ENCODE data around the gene ADM2.
"Not testable (repeated sequence)": the region's sequence is repeated elsewhere in the genome, so short reads cannot be mapped to it uniquely, and the experiment has no call there.

Gene ADM2

DNA sequence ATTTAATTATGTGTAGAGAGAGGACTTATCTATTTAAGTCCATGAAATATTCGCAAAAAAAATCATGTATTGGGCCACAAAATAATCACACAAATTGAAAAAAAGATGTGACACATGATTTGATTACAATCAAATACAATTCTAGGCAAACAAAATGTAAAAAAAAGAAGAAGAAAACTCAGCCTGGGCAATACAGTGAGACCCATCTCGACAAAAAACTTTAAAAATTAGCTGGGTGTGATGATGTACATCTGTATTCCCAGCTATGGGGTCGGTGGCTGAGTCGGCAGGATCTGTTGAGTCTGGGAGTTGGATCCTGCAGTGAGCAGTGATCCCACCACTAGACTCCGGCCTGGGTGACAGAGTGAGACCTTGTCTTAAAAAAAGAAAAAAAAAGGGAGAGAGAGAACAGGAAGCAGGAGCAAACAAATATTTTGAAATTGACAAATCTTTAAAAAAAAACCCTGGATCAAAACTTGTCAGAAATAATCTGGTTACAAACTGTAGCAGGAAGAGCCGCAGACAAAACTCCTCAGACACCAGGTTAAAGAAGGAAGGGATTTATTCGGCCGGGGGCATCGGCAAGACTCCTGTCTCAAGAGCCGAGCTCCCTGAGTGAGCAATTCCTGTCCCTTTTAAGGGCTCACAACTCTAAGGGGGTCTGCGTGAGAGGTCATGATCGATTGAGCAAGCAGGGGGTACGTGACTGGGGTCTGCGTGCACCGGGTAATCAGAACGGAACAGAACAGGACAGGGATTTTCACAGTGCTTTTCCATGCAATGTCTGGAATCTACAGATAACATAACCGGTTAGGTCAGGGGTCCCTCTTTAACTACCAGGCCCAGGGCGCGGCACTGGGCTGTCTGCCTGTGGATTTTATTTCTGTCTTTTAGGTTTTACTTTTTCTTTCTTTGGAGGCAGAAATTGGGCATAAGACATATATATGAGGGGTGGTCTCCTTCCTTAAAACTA lies 51.8 kb downstream of the ADM2 start:
- no peak for DNase-seq (ENCODE audit: extremely low read depth in 1 of 2, low read depth in 1 of 2)

DNA sequence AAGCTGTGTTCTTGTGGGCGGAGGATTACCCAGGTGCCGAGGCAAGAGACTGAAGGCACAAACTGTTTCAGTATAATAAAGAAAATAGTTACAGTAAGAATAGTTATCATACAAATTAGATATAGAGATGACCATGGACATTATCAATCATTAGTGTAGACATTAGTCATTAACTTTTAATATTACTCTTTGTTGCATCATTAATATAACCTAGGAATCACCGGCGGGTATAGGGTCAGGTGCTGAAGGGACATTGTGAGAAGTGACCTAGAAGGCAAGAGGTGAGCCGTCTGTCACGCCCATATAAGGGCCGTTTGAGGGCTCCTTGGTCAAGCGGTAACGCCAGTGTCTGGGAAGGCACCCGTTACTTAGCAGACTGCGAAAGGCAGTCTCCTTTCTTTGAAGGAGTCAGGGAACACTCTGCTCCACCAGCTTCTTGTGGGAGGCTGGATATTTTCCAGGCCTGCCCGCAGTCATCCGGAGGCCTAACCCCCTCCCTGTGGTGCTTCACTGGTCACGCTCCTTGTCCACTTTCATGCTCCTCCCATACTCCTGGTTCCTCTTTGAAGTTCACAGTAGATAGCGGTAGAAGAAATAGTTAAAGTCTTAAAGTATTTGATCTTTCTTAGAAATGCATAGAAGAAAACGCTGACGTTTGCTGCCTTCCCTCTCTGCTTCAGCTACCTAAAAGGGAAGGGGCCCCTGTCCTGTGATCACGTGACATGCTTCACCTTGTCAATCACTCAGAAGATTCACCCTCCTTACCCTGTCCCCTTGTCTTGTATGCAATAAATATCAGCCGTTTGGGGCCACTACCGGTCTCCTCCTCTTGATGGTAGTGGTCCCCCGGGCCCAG lies 52.7 kb downstream of the ADM2 start:
- DNase-seq (ENCODE audit: extremely low read depth in 1 of 2, low read depth in 1 of 2) = not testable (repeated sequence)

- DNase-seq (ENCODE audit: extremely low read depth in 1 of 2, low read depth in 1 of 2) = no peak
Observed at GRCh38 chr22:50535113-50535512, 53.8 kb downstream of the ADM2 start.

All from stimulated activated CD8-positive, alpha-beta memory T cell treated with anti-CD3 and anti-CD28 coated beads, Interleukin-7, amount 100 ng/mL, for 48 hours (primary cell).